ENCODE measurements around the gene SRCAP. TPM values are rescaled to one million over a fixed set of nuclear protein-coding genes. Genes with fewer than 3 reads are reported as not detected.

SRCAP gene
- total RNA-seq, 2 experiments from 2014 or later: 58.7 to 69.5 TPM

DNA sequence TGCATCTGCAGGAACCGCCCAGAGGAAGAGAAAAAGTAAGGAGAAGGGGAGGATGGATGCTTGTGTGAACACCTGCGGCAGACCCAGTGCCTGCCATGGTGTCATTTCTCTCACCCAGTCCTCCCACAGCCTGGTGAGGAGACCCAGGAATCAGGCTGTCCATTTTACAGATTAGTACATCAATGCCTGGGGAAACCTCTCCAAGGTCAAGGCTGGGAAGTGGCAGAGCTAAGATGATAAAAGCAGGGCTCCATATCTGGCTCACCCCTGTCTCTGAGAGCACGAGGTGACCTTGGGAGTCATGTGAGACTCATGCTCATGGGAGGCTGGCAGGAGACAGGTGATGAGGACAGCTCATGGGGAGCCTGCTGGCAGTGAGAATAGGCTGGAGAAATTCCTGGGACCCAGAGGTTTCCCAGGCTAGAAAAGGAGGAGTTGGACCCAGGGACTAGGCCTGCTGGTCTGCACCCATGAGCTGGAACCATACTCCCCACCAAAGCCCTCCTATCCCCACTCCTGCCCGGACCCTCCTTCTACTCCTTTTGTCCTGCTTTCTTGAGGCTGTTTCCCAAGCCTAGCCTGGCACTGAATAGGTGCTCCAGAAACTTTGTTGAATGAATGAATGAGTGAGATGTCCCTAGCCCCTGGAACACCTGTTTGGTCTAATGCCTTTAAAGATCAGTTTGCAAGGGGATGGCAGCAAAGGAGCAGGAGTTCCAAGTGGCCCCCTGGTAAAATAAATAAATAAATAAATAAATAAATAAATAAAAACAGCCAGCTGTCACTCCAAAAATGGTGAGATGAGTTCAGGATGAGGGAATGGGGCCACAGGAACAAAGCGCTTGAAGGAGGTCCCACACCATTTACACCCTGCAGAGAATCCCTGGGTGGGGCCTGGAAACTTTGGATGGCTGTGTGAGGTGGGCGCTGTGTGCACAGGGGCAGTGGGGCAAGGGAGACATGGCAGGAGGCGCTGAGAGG lies 86.4 kb downstream of the SRCAP start:
- DNase-seq (no peak), ATAC-seq (no peak)
- intact Hi-C loops (cut with DNase I, micrococcal nuclease): no loop called here
- H3K9me3 Mint-ChIP-seq (ENCODE audit: low read depth): no peaks in the 10 kb centered on the region
- H3K36me3 Mint-ChIP-seq (ENCODE audit: low read depth): peaks cover 7% of the 10 kb centered on the region
- POLR2A ChIA-PET: interaction anchor here (0.6 kb wide), 1 partner anchor 23 kb away, joined by 5 read pairs; no protein-coding TSS in a partner anchor
- peak overlapping the region; percentile 75 for H3K4me3 Mint-ChIP-seq
- H3K27me3 Mint-ChIP-seq: peaks cover 2% of the 10 kb centered on the region
- H3K27ac Mint-ChIP-seq: no peak overlapping the region
- CTCF ChIA-PET: no interaction called here
- peaks cover 17% of the 10 kb centered on the region for H3K4me1 Mint-ChIP-seq

DNA sequence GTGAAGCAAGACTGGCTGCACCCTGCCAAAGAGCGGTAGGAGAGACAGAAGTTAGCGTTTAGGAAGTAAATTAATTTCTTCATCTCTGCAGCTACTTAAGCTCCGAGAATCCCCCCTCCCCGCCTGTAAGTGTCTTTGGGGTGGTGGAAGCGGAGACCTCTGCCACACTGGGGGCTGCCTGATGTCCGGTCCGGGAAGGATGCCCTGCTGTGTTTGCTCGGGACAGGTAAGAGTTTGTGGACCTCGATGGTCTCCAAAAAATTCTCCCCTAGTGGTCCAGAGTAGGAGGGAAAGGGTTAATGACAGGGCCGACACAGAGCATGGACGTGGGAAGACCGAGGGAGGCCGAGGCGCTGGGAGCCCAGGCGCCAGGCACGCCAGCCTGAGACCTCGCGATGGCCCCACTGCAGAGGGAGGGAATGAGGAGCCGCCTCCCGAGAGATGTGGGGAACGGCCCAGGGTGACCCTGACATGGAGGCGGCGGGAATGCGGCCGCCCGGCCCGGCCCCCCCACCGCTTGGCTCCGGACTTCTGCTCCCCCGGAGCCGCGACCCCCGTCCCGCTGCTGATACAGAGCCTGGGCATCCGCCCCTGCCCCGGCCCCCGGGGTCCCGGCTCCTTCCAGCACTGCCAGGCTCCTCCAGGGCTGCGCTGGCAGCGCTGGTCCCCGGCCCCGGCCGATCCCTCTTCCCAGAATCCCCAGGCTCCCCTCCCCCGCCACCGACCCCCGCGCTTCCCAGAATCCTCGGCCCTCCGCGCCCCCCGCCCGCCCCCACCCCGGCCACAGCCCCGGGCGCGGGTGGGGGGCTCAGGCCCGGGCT lies 87.4 kb downstream of the SRCAP start:
- ATAC-seq (peak; percentile 57), DNase-seq (peak; percentile 40)
- Mint-ChIP-seq H3K36me3 (ENCODE audit: low read depth) (peaks cover 7% of the 10 kb centered on the region), H3K9me3 (ENCODE audit: low read depth) (no peaks in the 10 kb centered on the region), H3K4me3 (peak overlapping the region; percentile 75), H3K4me1 (peaks cover 17% of the 10 kb centered on the region), H3K27me3 (peaks cover 2% of the 10 kb centered on the region), H3K27ac (no peak overlapping the region)
- ChIA-PET POLR2A (interaction anchor here (0.6 kb wide), 1 partner anchor 24 kb away, joined by 5 read pairs; no protein-coding TSS in a partner anchor), CTCF (interaction anchor here (0.5 to 0.6 kb wide), 2 partner anchors 19 to 188 kb away, joined by 3 read pairs; no protein-coding TSS in a partner anchor)
- intact Hi-C loops (cut with DNase I, micrococcal nuclease): no loop called here

DNA sequence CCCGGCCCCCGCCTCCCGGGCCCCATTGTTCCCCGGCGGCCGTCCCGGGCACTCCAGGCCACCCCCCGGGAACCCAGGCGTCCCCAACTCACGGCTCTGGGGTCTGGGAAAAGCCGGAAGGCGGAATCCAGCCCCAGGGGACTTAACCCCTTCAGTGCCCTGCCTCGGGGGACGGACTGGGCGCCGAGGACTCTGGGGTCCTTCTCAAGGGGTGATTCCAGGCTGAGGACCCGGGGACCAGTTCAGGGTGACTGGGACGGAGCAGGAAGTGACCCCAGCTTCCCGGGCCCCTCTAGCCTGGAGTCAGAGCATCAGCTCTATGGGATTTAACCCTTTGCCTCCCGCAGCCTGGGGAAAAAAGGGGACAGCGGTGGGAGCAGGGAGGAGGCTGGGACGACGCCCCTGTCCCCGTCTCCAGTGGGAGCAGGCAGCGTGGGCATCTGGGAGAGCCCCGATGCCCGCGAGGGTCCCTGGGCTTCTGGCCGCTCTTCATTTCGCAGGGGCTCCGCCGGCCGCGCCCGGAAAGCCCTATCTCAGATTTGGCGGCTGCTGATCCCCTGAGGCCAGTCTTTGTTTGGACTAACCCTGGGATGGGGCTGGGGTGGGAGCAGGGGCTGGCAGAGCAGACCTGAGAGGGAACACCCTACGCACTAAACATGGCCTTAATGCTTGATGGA lies 88.1 kb downstream of the SRCAP start, which contains the start of gene ZNF629:
Gene ZNF629 (minus strand): TSS at position 270 of the 677 bp plus-strand sequence. CDS start 2,723 bp downstream, outside the sequence.
- intact Hi-C loops (cut with DNase I, micrococcal nuclease): no loop called here
- POLR2A ChIA-PET: no interaction called here
- DNase-seq: peak; percentile 41

DNA sequence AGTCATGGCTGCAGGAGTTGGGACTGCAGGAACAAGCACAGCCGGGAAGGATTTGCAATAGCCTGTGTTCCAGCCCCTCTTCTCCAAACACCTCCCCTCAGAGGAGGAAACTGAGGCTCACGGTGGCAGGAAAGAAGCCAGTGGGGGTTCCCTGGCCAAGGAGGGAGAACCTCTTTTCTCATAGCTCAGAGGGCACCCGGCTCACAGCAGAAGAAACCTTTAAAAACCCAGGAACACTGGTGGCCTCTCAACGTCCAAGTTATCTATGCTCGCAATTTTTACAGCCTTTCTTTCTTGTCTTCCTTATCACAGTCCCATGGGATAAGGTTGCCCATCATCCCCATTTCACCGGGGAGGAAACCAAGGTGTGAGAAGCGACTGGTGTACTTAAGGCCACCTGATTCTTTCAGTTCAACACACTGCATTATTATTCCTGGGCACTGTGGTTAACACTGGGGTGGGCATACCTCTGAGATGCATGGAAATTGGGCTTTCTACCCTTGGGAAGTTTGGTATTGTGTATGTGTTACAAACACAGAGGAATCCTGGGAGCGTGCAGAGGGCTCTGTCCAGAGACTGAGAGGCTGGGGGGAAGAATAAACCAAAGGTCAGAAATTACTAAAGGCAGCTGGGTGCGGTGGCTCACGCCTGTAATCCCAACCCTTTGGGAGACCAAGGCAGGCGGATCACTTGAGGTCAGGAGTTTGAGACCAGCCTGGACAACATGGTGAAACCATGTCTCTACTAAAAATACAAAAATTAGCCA lies 88.8 kb downstream of the SRCAP start:
- ATAC-seq (no peak), DNase-seq (no peak)
- Mint-ChIP-seq H3K4me1 (peaks cover 17% of the 10 kb centered on the region), H3K27me3 (peaks cover 2% of the 10 kb centered on the region), H3K4me3 (peak overlapping the region; percentile 75), H3K36me3 (ENCODE audit: low read depth) (peaks cover 7% of the 10 kb centered on the region), H3K9me3 (ENCODE audit: low read depth) (no peaks in the 10 kb centered on the region), H3K27ac (no peak overlapping the region)
- POLR2A ChIA-PET: no interaction called here
- CTCF ChIA-PET: interaction anchor here (0.6 kb wide), 1 partner anchor 26 kb away, joined by 4 read pairs; no protein-coding TSS in a partner anchor
- intact Hi-C loops (cut with DNase I, micrococcal nuclease): no loop called here

More for the DNA sequence above, 88.1 kb downstream of the SRCAP start, which contains the start of gene ZNF629:
- Mint-ChIP-seq H3K27me3 (peaks cover 2% of the 10 kb centered on the region), H3K36me3 (ENCODE audit: low read depth) (peaks cover 7% of the 10 kb centered on the region), H3K9me3 (ENCODE audit: low read depth) (no peaks in the 10 kb centered on the region), H3K27ac (peak within 1 kb of the TSS; percentile 42), H3K4me3 (peak within 1 kb of the TSS; percentile 75), H3K4me1 (peaks cover 17% of the 10 kb centered on the region)
- ATAC-seq: peak; percentile 42
- CTCF ChIA-PET: interaction anchor here (0.5 to 0.6 kb wide), 3 partner anchors 18 to 189 kb away, joined by 3 to 4 read pairs (median 3); no protein-coding TSS in a partner anchor

Other genes with a start within 250 kb of the SRCAP start
- gene ITGAL, start 226.4 kb upstream of the SRCAP start, total RNA-seq: 100 to 1,000 TPM; 210 to 222 TPM
- 10 to 100 TPM in 1 of 2 experiments, 1 to 10 TPM in 1; 8.9 to 11.1 TPM for gene ZNF768, start 172.6 kb upstream of the SRCAP start, total RNA-seq
- gene ZNF747, start 164.3 kb upstream of the SRCAP start, total RNA-seq: 1 to 10 TPM; 6.3 to 8.0 TPM
- 10 to 100 TPM in 1 of 2 experiments, 1 to 10 TPM in 1; 8.0 to 11.2 TPM for gene ZNF764, start 140.8 kb upstream of the SRCAP start, total RNA-seq
- gene ZNF688, start 127.5 kb upstream of the SRCAP start, total RNA-seq: 1 to 10 TPM; 7.1 to 9.1 TPM
- 10 to 100 TPM in 1 of 2 experiments, 1 to 10 TPM in 1; 9.2 to 10.8 TPM for gene ZNF785, start 113.5 kb upstream of the SRCAP start, total RNA-seq
- 10 to 100 TPM in 1 of 2 experiments, 1 to 10 TPM in 1; 9.0 to 10.7 TPM for gene ZNF689, start 88.8 kb upstream of the SRCAP start, total RNA-seq
- gene PRR14, start 48.2 kb upstream of the SRCAP start, total RNA-seq: 10 to 100 TPM; 76.8 to 77.8 TPM
- 100 to 1,000 TPM in 1 of 2 experiments, 10 to 100 TPM in 1; 84.7 to 111 TPM for gene FBRS, start 40.7 kb upstream of the SRCAP start, total RNA-seq
- 10 to 100 TPM; 21.8 to 26.0 TPM for gene PHKG2, start 49.3 kb downstream of the SRCAP start, total RNA-seq
- 1 to 10 TPM; 1.7 to 3.1 TPM for gene CFAP119, start 62.9 kb downstream of the SRCAP start, total RNA-seq
- gene RNF40, start 63.2 kb downstream of the SRCAP start, total RNA-seq: 10 to 100 TPM; 72.3 to 85.5 TPM
- 1 to 10 TPM; 3.4 to 3.7 TPM for gene ZNF629, start 88.0 kb downstream of the SRCAP start, total RNA-seq
- 10 to 100 TPM; 19.5 to 20.4 TPM for gene BCL7C, start 194.9 kb downstream of the SRCAP start, total RNA-seq
- under 1 TPM; 0.18 TPM for gene CTF1, start 197.4 kb downstream of the SRCAP start, total RNA-seq
- 10 to 100 TPM; 23.7 to 31.4 TPM for gene FBXL19, start 224.4 kb downstream of the SRCAP start, total RNA-seq
- gene ORAI3, start 249.9 kb downstream of the SRCAP start, total RNA-seq: 1 to 10 TPM; 6.9 to 7.9 TPM

All from activated CD4-positive, alpha-beta T cell treated with anti-CD3 and anti-CD28 coated beads for 36 hours (primary cell).